GM10248 (cell line): ENCODE measurements around the gene TGFBR3.
A peak's percentile ranks its signal among the peaks of the same experiment; 100 is the strongest.

Source experiments
- CTCF ChIA-PET: fragments of 300-600 bp; sonication (Branson Sonifier 250); formaldehyde crosslinking; extraction: SDS; loops from one replicate; lab custom pipeline; 2021; ENCODE audit warnings: antibody characterized with exemption; lab: Yijun Ruan, JAX
- POLR2A ChIA-PET: fragments of 350-650 bp; sonication (Branson Sonifier 250); formaldehyde crosslinking; extraction: SDS; loops from one replicate; lab custom pipeline; 2020; ENCODE audit warnings: antibody characterized with exemption; lab: Yijun Ruan, JAX
- DNase-seq: peaks from one replicate; pipeline ENCODE4 v3.0.0; 2012; ENCODE audit errors: extremely low spot score
- CTCF ChIP-seq: IDR thresholded peaks from 2 replicates; pipeline ENCODE4 v1.5.1; 2012; ENCODE audit warnings: mild to moderate bottlenecking, low read depth; ENCODE audit errors: extremely low read depth, missing control alignments, control extremely low read depth

TGFBR3 gene

GRCh38 chr1:91718368-91718767, 167.6 kb downstream of the TGFBR3 start:
- DNase-seq: no peak
- ChIA-PET CTCF (interaction anchor here (1.0 to 1.2 kb wide), 2 partner anchors 11 to 19 kb away, joined by 3 to 5 read pairs; no protein-coding TSS in a partner anchor), POLR2A (no interaction called here)
- TF ChIP-seq CTCF: no peak

- CTCF ChIA-PET: interaction anchor here (1.0 to 1.2 kb wide), 2 partner anchors 10 to 19 kb away, joined by 3 to 5 read pairs; no protein-coding TSS in a partner anchor
- TF ChIP-seq CTCF: no peak
- POLR2A ChIA-PET: no interaction called here
- no peak for DNase-seq
These were observed 168.1 kb downstream of the TGFBR3 start for GRCh38 chr1:91717839-91718238.

- TF ChIP-seq CTCF: no peak
- CTCF ChIA-PET: interaction anchor here (0.8 to 1.7 kb wide), 4 partner anchors 8 to 168 kb away, joined by 3 to 4 read pairs (median 3); no protein-coding TSS in a partner anchor
- POLR2A ChIA-PET: no interaction called here
These were observed 169.6 kb downstream of the TGFBR3 start for GRCh38 chr1:91716339-91716738.

GRCh38 chr1:91715416-91716000, 170.4 kb downstream of the TGFBR3 start:
- CTCF ChIA-PET: interaction anchor here (1.1 to 1.7 kb wide), 3 partner anchors 9 to 32 kb away, joined by 3 to 4 read pairs (median 3); no protein-coding TSS in a partner anchor
- no peak for TF ChIP-seq CTCF
- no peak for DNase-seq
- POLR2A ChIA-PET: no interaction called here

More at GRCh38 chr1:91716339-91716738, 169.6 kb downstream of the TGFBR3 start:
- DNase-seq: no peak

- no peak for TF ChIP-seq CTCF
- DNase-seq: no peak
- ChIA-PET POLR2A (no interaction called here), CTCF (no interaction called here)
These were observed 171.0 kb downstream of the TGFBR3 start for GRCh38 chr1:91714867-91715381.

GRCh38 chr1:91712981-91713841, 172.7 kb downstream of the TGFBR3 start:
- CTCF ChIA-PET: interaction anchor here (0.9 to 1.6 kb wide), 5 partner anchors 13 to 185 kb away, joined by 3 to 6 read pairs (median 4); no protein-coding TSS in a partner anchor
- peak; percentile 49 for DNase-seq
- POLR2A ChIA-PET: no interaction called here
- no peak for TF ChIP-seq CTCF
